Measurements from ENCODE around the gene CRIP3. TPM values are rescaled to one million over a fixed set of nuclear protein-coding genes. Genes with fewer than 3 reads are reported as not detected.
A peak's percentile ranks its signal among the peaks of the same experiment; 100 is the strongest.

Gene CRIP3
- total and polyA plus RNA-seq, 2 of the 13 experiments (the other 11 are each of a cell fraction or from before 2014, with no cell fraction given) = 6.3 to 9.3 TPM

GRCh38 chr6:43308101-43308989 is at the start of gene CRIP3 (continued):
- TF ChIP-seq ZNF10 (CRISPR knock-in tag; IDR thresholded peaks at IDR 0.05; ENCODE audit: borderline replicate concordance, low read depth) = no peak
- TF ChIP-seq ZNF792 (CRISPR knock-in tag; IDR thresholded peaks at IDR 0.05) = peak; percentile 37; the same call in 1 of the 2 replicates
- TF ChIP-seq ARID5B (CRISPR knock-in tag; IDR thresholded peaks at IDR 0.05) = peak; percentile 29; the same call in 1 of the 2 replicates
- peak; percentile 48; the same call in 1 of the 2 replicates for TF ChIP-seq POLR2AphosphoS5 (IDR thresholded peaks at IDR 0.05; ENCODE audit: low read depth, low read length)
- TF ChIP-seq PHF21A (CRISPR knock-in tag; IDR thresholded peaks at IDR 0.05) = no peak; the same call in 1 of the 2 replicates
- TF ChIP-seq ETV5 (CRISPR knock-in tag; IDR thresholded peaks at IDR 0.05; ENCODE audit: borderline replicate concordance) = peak; percentile 45
- no peak for TF ChIP-seq ZNF850 (CRISPR knock-in tag; conservative IDR thresholded peaks at IDR 0.05)
- TF ChIP-seq BCL6 (CRISPR knock-in tag; IDR thresholded peaks at IDR 0.05) = 0 out of 2 replicates have a peak, but pooled peaks have one; percentile 19
- TF ChIP-seq ZKSCAN8 (CRISPR knock-in tag; IDR thresholded peaks at IDR 0.05; ENCODE audit: borderline replicate concordance) = no peak
- TF ChIP-seq MED8 (CRISPR knock-in tag; IDR thresholded peaks at IDR 0.05; ENCODE audit: insufficient replicate concordance) = no peak
- no peak for TF ChIP-seq PHF5A (CRISPR knock-in tag; IDR thresholded peaks at IDR 0.05; ENCODE audit: low read depth, unreplicated experiment)
- TF ChIP-seq ZC3H13 (CRISPR knock-in tag; IDR thresholded peaks at IDR 0.05) = no peak
- TF ChIP-seq ZNF468 (CRISPR knock-in tag; IDR thresholded peaks at IDR 0.05) = no peak
- no peak for TF ChIP-seq EP300 (IDR thresholded peaks at IDR 0.05; ENCODE audit: low read depth in 2 of 2, low read length in 2 of 2)
- TF ChIP-seq EP300 (CRISPR knock-in tag; IDR thresholded peaks at IDR 0.05; ENCODE audit: borderline replicate concordance) = no peak
- 0 out of 2 replicates have a peak, but pooled peaks have one; percentile 17 for TF ChIP-seq RAD21 (CRISPR knock-in tag; IDR thresholded peaks at IDR 0.05)
- no peak for TF ChIP-seq CBX1 (IDR thresholded peaks at IDR 0.05; ENCODE audit: low read depth)
- TF ChIP-seq ZMAT3 (CRISPR knock-in tag; conservative IDR thresholded peaks at IDR 0.05) = no peak
- no peak for TF ChIP-seq NFAT5 (CRISPR knock-in tag; IDR thresholded peaks at IDR 0.05)
- TF ChIP-seq KDM2A (CRISPR knock-in tag; IDR thresholded peaks at IDR 0.05; ENCODE audit: borderline replicate concordance, low read depth) = peak; percentile 88
- TF ChIP-seq RFX3 (CRISPR knock-in tag; IDR thresholded peaks at IDR 0.05) = 0 out of 2 replicates have a peak, but pooled peaks have one; percentile 5
- TF ChIP-seq STAG1 (CRISPR knock-in tag; IDR thresholded peaks at IDR 0.05) = no peak
